ENCODE measurements around the gene RALGAPA2.
"Not testable (repeated sequence)": the region's sequence is repeated elsewhere in the genome, so short reads cannot be mapped to it uniquely, and the experiment has no call there.

RALGAPA2 gene

GRCh38 chr20:20567712-20568111 lies 144.7 kb downstream of the RALGAPA2 start:
- DNase-seq: no peak

GRCh38 chr20:20566516-20566915 lies 145.9 kb downstream of the RALGAPA2 start:
- no peak for DNase-seq

GRCh38 chr20:20564279-20564678 lies 148.2 kb downstream of the RALGAPA2 start:
- DNase-seq: no peak

- DNase-seq: no peak
Measured at GRCh38 chr20:20562507-20562906, 149.9 kb downstream of the RALGAPA2 start.

GRCh38 chr20:20561841-20562240 lies 150.6 kb downstream of the RALGAPA2 start:
- DNase-seq: no peak

GRCh38 chr20:20561172-20561571 lies 151.3 kb downstream of the RALGAPA2 start:
- no peak for DNase-seq

GRCh38 chr20:20557406-20557805 lies 155.0 kb downstream of the RALGAPA2 start:
- DNase-seq: no peak

GRCh38 chr20:20555838-20556237 lies 156.6 kb downstream of the RALGAPA2 start:
- DNase-seq: no peak

- no peak for DNase-seq
Measured at GRCh38 chr20:20554951-20555350, 157.5 kb downstream of the RALGAPA2 start.

- no peak for DNase-seq
Measured at GRCh38 chr20:20553541-20553940, 158.9 kb downstream of the RALGAPA2 start.

GRCh38 chr20:20552076-20552475 lies 160.4 kb downstream of the RALGAPA2 start:
- no peak for DNase-seq

GRCh38 chr20:20551409-20551808 lies 161.0 kb downstream of the RALGAPA2 start:
- DNase-seq: no peak

- DNase-seq: no peak
Measured at GRCh38 chr20:20549704-20550103, 162.7 kb downstream of the RALGAPA2 start.

GRCh38 chr20:20549267-20549612 lies 163.2 kb downstream of the RALGAPA2 start:
- DNase-seq: no peak

GRCh38 chr20:20548527-20549266 lies 163.7 kb downstream of the RALGAPA2 start:
- DNase-seq: no peak

- DNase-seq: no peak
Measured at GRCh38 chr20:20547876-20548266, 164.6 kb downstream of the RALGAPA2 start.

GRCh38 chr20:20547221-20547875 lies 165.1 kb downstream of the RALGAPA2 start:
- DNase-seq: no peak

GRCh38 chr20:20546402-20546801 lies 166.0 kb downstream of the RALGAPA2 start:
- no peak for DNase-seq

GRCh38 chr20:20543348-20543747 lies 169.1 kb downstream of the RALGAPA2 start:
- not testable (repeated sequence) for DNase-seq

- DNase-seq: no peak
Measured at GRCh38 chr20:20536240-20536933, 176.1 kb downstream of the RALGAPA2 start.

GRCh38 chr20:20535051-20535450 lies 177.4 kb downstream of the RALGAPA2 start:
- no peak for DNase-seq

GRCh38 chr20:20531283-20531682 lies 181.2 kb downstream of the RALGAPA2 start:
- DNase-seq: no peak

- no peak for DNase-seq
Measured at GRCh38 chr20:20530428-20531151, 181.9 kb downstream of the RALGAPA2 start.

Data from left hindlimb (tissue), 1 donor.